H1 (cell line): ENCODE measurements around the gene RGL1. TPM values are rescaled to one million over a fixed set of nuclear protein-coding genes. Genes with fewer than 3 reads are reported as not detected.

Source experiments
- BACH1 ChIP-seq: IDR thresholded peaks from 2 replicates; pipeline ENCODE4 v1.6.1; 2012; ENCODE audit warnings: low read length, improper control_type of control experiment
- CHD1 ChIP-seq: IDR thresholded peaks from 2 replicates; pipeline ENCODE4 v1.6.1; 2012; ENCODE audit warnings: low read depth, low read length, improper control_type of control experiment
- CREB1 ChIP-seq: IDR thresholded peaks from 2 replicates; pipeline ENCODE4 v1.6.1; 2012; ENCODE audit warnings: inconsistent platforms
- polyA plus RNA-seq, 7 experiments: library from polyadenylated mRNA; depleted of rRNA in 3 of 7; stranded (reverse) in 5 of 7; unstranded in 2 of 7; fragments of >200 nt in 5 of 7; fragments of 200-250 nt in 2 of 7; gene quantifications; 1 replicate in 5 of 7; 2 replicates in 1 of 7; 4 replicates in 1 of 7; pipeline versions ENCODE4 v1.2.1 to v1.2.3, GENCODE V29; 2011 to 2013; ENCODE audit warnings: missing spikeins in 2 of 7, mixed read lengths in 2 of 7
- total RNA-seq: library from RNA; stranded (reverse); fragmentation: NEBNext Ultra II Directional; extraction: Animal tissue kit (Norgen Biotek cat#: 25700); gene quantifications from 2 replicates; pipeline ENCODE4 v1.2.1, GENCODE V29; 2021
- TF ChIP-seq, protein P1 (sequence below): fragments of 300-600 bp; sonication (generic); IDR thresholded peaks from 2 replicates; pipeline ENCODE4 v1.7.1; 2012; ENCODE audit warnings: low read length, moderate library complexity, mild to moderate bottlenecking, inconsistent platforms; ENCODE audit not compliant: insufficient replicate concordance

Gene RGL1
- total and polyA plus RNA-seq, 2 of the 8 experiments (the other 6 are each of a cell fraction or from before 2014, with no cell fraction given), result 0.98 to 2.4 TPM

DNA sequence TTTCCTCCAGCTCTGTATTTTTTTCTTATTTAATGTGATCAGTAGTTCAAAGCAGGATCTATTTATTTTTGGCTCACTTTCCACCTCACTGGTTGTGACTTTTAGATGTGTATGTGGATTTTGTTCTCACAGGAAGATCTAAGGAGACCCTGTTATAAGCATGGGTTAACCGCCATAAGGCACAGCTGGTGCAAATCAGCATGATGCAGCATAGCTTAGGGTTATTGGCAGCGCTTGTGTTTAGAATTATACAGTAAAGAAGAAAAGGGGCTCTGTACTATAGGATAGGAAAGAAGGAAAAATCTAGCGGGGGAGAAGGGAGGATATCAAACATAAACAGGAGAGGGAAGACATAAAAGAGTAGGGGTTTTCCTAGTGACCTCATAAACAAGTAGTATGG, 26.9 kb upstream of the RGL1 start (continued):
- TF ChIP-seq, protein P1, sequence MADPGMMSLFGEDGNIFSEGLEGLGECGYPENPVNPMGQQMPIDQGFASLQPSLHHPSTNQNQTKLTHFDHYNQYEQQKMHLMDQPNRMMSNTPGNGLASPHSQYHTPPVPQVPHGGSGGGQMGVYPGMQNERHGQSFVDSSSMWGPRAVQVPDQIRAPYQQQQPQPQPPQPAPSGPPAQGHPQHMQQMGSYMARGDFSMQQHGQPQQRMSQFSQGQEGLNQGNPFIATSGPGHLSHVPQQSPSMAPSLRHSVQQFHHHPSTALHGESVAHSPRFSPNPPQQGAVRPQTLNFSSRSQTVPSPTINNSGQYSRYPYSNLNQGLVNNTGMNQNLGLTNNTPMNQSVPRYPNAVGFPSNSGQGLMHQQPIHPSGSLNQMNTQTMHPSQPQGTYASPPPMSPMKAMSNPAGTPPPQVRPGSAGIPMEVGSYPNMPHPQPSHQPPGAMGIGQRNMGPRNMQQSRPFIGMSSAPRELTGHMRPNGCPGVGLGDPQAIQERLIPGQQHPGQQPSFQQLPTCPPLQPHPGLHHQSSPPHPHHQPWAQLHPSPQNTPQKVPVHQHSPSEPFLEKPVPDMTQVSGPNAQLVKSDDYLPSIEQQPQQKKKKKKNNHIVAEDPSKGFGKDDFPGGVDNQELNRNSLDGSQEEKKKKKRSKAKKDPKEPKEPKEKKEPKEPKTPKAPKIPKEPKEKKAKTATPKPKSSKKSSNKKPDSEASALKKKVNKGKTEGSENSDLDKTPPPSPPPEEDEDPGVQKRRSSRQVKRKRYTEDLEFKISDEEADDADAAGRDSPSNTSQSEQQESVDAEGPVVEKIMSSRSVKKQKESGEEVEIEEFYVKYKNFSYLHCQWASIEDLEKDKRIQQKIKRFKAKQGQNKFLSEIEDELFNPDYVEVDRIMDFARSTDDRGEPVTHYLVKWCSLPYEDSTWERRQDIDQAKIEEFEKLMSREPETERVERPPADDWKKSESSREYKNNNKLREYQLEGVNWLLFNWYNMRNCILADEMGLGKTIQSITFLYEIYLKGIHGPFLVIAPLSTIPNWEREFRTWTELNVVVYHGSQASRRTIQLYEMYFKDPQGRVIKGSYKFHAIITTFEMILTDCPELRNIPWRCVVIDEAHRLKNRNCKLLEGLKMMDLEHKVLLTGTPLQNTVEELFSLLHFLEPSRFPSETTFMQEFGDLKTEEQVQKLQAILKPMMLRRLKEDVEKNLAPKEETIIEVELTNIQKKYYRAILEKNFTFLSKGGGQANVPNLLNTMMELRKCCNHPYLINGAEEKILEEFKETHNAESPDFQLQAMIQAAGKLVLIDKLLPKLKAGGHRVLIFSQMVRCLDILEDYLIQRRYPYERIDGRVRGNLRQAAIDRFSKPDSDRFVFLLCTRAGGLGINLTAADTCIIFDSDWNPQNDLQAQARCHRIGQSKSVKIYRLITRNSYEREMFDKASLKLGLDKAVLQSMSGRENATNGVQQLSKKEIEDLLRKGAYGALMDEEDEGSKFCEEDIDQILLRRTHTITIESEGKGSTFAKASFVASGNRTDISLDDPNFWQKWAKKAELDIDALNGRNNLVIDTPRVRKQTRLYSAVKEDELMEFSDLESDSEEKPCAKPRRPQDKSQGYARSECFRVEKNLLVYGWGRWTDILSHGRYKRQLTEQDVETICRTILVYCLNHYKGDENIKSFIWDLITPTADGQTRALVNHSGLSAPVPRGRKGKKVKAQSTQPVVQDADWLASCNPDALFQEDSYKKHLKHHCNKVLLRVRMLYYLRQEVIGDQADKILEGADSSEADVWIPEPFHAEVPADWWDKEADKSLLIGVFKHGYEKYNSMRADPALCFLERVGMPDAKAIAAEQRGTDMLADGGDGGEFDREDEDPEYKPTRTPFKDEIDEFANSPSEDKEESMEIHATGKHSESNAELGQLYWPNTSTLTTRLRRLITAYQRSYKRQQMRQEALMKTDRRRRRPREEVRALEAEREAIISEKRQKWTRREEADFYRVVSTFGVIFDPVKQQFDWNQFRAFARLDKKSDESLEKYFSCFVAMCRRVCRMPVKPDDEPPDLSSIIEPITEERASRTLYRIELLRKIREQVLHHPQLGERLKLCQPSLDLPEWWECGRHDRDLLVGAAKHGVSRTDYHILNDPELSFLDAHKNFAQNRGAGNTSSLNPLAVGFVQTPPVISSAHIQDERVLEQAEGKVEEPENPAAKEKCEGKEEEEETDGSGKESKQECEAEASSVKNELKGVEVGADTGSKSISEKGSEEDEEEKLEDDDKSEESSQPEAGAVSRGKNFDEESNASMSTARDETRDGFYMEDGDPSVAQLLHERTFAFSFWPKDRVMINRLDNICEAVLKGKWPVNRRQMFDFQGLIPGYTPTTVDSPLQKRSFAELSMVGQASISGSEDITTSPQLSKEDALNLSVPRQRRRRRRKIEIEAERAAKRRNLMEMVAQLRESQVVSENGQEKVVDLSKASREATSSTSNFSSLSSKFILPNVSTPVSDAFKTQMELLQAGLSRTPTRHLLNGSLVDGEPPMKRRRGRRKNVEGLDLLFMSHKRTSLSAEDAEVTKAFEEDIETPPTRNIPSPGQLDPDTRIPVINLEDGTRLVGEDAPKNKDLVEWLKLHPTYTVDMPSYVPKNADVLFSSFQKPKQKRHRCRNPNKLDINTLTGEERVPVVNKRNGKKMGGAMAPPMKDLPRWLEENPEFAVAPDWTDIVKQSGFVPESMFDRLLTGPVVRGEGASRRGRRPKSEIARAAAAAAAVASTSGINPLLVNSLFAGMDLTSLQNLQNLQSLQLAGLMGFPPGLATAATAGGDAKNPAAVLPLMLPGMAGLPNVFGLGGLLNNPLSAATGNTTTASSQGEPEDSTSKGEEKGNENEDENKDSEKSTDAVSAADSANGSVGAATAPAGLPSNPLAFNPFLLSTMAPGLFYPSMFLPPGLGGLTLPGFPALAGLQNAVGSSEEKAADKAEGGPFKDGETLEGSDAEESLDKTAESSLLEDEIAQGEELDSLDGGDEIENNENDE, result no peak
- TF ChIP-seq CREB1, result no peak
- TF ChIP-seq CHD1, result no peak
- no peak for TF ChIP-seq BACH1
